Ovary (tissue), 9 donors: ENCODE results near the gene GRID1. TPM values are rescaled to one million over a fixed set of nuclear protein-coding genes. Genes with fewer than 3 reads are reported as not detected.

ENCODE experiments used
- DNase-seq, 5 donors: peaks; one replicate each; pipeline ENCODE4 v3.0.0-alpha.2; 2019 to 2020
- H3K27ac ChIP-seq, 2 donors: fragments of 200-600 bp; one replicate each; pipeline versions ENCODE4 v1.5.1 to v1.8.0; 2019 to 2022
- H3K27me3 ChIP-seq: fragments of 200-600 bp; one replicate; pipeline ENCODE4 v1.8.0; 2022
- H3K36me3 ChIP-seq: fragments of 200-600 bp; sonication (generic); one replicate; pipeline ENCODE4 v1.5.1; 2019
- H3K4me1 ChIP-seq: one replicate; pipeline ENCODE4 v1.8.1; 2013; ENCODE audit warnings: mild to moderate bottlenecking, moderate library complexity; ENCODE audit not compliant: insufficient read depth
- H3K4me3 ChIP-seq: fragments of 200-600 bp; sonication (generic); one replicate; pipeline ENCODE4 v1.5.1; 2017
- H3K9me3 ChIP-seq, 2 donors: fragments of 200-600 bp in 1 of 2; sonication (generic) in 1 of 2; one replicate each; pipeline versions ENCODE4 v1.5.1 to v1.8.1; 2013 to 2019; ENCODE audit warnings: mild to moderate bottlenecking in 1 of 2, moderate library complexity in 1 of 2
- EP300 ChIP-seq: sonication (generic); formaldehyde crosslinking; IDR thresholded peaks from one replicate; pipeline ENCODE4 v1.6.1; 2017; ENCODE audit warnings: antibody characterized with exemption
- POLR2A ChIP-seq: fragments of 450-650 bp; IDR thresholded peaks from one replicate; pipeline ENCODE4 v1.6.1; 2017; ENCODE audit warnings: antibody characterized with exemption, mild to moderate bottlenecking, moderate library complexity
- WGBS, 3 donors: extraction: QIAGEN DNeasy Blood & Tissue Kit in 1 of 3; methylation state at CpG; one replicate each; pipeline versions ENCODE4 v1.1.5 to v1.1.7; 2013 to 2017; 5-methylcytosine and 5-hydroxymethylcytosine counted together
- intact Hi-C, 4 donors: fragments of 100-400 bp; cut with DNase I; formaldehyde crosslinking; loops; one replicate each; pipeline versions ENCODE4 v1.11.0 to v1.15.1; 2022 to 2023
- polyA plus RNA-seq, 2 donors: library from polyadenylated mRNA; stranded (reverse); fragments of 200-250 nt in 1 of 2; fragments of 350-450 nt in 1 of 2; fragmentation: Illumina TruSeq in 1 of 2; extraction: RNeasy Lipid Tissue Mini Kit (QIAGEN cat#74804) in 1 of 2; gene quantifications; one replicate each; pipeline ENCODE4 v1.2.3, GENCODE V29; 2013 to 2014
- total RNA-seq, 7 donors: library from RNA; depleted of rRNA in 2 of 7; stranded (reverse); fragments of >200 nt in 2 of 7; fragmentation: NEBNext Ultra II Directional in 3 of 7; extraction: Animal tissue kit (Norgen Biotek cat#: 25700) in 3 of 7; gene quantifications; one replicate each; pipeline versions ENCODE4 v1.1.0 to v1.2.4, GENCODE V29; 2016 to 2023
- TF ChIP-seq, protein P1 (sequence below), 3 donors: fragments of 450-650 bp in 2 of 3; fragments of 200-600 bp in 1 of 3; IDR thresholded peaks; one replicate each; pipeline versions ENCODE4 v1.5.1 to v1.8.0; 2016 to 2022; ENCODE audit warnings: antibody characterized with exemption in 3 of 3, mild to moderate bottlenecking in 1 of 3
- donor health status: DM: no; HTN: no; CAD: no; lungs with moderate emphysema.
- donor health status: DM: no; HTN: no; CAD: no.
- donor health status: Bipolar disorder and iron deficiency.
- donor health status: DM: yes; HTN: yes; CAD: no.
- donor health status: DM: no; HTN: no; CAD: no.
- donor health status: DM: yes; HTN: yes; CAD: no.

GRID1 gene
- total and polyA plus RNA-seq, 9 donors = 0.57 to 6.2 (median 1.8) TPM

DNA sequence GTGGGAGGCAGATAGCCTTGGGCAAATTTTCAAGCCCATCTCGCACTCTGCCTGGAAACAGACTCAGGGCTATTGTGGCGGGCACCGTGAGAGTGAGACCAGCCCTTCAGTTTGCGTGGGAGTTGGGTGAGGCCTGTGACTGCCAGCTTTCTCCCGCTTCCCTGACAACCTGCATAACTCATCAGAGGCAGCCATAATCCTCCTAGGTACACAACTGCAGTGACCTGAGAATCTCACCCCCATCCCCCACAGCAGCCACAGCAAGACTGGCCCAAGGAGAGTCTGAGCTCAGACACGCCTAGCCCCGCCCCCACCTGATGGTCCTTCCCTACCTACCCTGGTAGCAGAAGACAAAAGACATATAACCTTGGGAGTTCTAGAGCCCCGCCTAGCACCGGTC lies 275.4 kb downstream of the GRID1 start:
- intact Hi-C loops = no loop called here
- Histone ChIP-seq H3K36me3 (no peaks in the 10 kb centered on the region), H3K9me3 (no peaks in the 10 kb centered on the region), H3K4me1 (no peaks in the 10 kb centered on the region), H3K27ac (no peak overlapping the region), H3K4me3 (no peak overlapping the region), H3K27me3 (no peaks in the 10 kb centered on the region)
- DNase-seq = no peak
- WGBS, 3 donors = 57 to 68% (median 61%) methylated on average over 9 of the region's 9 CpGs
- TF ChIP-seq POLR2A (no peak), EP300 (no peak)
- TF ChIP-seq, protein P1, sequence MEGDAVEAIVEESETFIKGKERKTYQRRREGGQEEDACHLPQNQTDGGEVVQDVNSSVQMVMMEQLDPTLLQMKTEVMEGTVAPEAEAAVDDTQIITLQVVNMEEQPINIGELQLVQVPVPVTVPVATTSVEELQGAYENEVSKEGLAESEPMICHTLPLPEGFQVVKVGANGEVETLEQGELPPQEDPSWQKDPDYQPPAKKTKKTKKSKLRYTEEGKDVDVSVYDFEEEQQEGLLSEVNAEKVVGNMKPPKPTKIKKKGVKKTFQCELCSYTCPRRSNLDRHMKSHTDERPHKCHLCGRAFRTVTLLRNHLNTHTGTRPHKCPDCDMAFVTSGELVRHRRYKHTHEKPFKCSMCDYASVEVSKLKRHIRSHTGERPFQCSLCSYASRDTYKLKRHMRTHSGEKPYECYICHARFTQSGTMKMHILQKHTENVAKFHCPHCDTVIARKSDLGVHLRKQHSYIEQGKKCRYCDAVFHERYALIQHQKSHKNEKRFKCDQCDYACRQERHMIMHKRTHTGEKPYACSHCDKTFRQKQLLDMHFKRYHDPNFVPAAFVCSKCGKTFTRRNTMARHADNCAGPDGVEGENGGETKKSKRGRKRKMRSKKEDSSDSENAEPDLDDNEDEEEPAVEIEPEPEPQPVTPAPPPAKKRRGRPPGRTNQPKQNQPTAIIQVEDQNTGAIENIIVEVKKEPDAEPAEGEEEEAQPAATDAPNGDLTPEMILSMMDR (IDR thresholded peaks at IDR 0.05) = no peak

- Histone ChIP-seq H3K4me1 (no peaks in the 10 kb centered on the region), H3K27ac (no peak overlapping the region), H3K36me3 (no peaks in the 10 kb centered on the region), H3K27me3 (no peaks in the 10 kb centered on the region), H3K9me3 (no peaks in the 10 kb centered on the region), H3K4me3 (no peak overlapping the region)
- WGBS, 3 donors = 71 to 90% (median 82%) methylated on average over 3 of the region's 3 CpGs
- TF ChIP-seq, protein P1 (IDR thresholded peaks at IDR 0.05) = no peak
- TF ChIP-seq EP300 (no peak), POLR2A (no peak)
- intact Hi-C loops = no loop called here
- DNase-seq = no peak
Observed at GRCh38 chr10:86090807-86091206, 275.8 kb downstream of the GRID1 start.

DNA sequence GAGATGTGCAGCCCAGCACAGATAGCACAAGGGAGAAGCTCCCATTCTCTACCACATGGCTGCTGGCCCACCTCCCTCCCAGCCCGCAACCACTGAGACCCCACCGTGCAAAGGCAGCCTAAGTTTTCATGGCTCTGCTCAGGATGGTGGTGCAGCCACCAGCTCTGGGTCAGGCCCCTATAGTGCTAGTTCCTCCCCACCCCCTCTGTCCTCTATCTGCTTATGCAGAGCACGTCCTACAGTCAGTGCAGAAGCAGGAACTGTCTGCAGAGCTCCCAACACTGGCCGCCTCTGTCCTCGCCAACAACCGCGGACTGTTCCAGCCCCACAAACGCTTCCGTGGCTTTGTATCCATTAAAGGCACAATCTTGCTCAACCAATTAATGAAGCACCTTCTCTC lies 278.9 kb downstream of the GRID1 start:
- no peak for TF ChIP-seq POLR2A
- no peak for TF ChIP-seq EP300
- TF ChIP-seq, protein P1 (IDR thresholded peaks at IDR 0.05) = no peak
- WGBS, 3 donors = 64 to 71% (median 65%) methylated on average over 9 of the region's 9 CpGs
- intact Hi-C loops = no loop called here

DNA sequence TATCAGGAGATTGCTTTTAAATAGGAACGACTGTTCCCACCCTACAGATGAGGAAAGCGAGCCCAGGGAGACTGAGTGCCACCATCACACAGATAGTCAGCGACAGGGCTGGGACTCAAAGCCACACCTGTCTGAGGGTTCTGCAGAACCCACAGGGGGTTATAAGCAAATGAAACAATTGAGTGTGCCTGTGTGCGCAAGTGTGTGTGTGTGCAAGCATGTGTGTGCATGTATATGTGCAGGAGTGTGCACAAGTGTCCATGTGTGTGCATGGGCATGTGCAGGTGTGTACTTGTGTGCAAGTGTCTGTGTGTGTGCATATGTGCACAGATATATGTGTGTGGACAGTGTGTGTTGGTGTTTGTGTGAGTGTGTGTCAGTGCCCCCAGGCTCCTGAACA lies 280.2 kb downstream of the GRID1 start:
- TF ChIP-seq EP300 (no peak), POLR2A (no peak)
- TF ChIP-seq, protein P1 (IDR thresholded peaks at IDR 0.05) = no peak
- intact Hi-C loops = no loop called here
- WGBS, 3 donors = 90 to 98% (median 91%) methylated on average over 4 of the region's 4 CpGs

More for the DNA sequence above, 278.9 kb downstream of the GRID1 start:
- no peaks in the 10 kb centered on the region for H3K36me3 ChIP-seq
- H3K9me3 ChIP-seq = no peaks in the 10 kb centered on the region
- no peaks in the 10 kb centered on the region for H3K4me1 ChIP-seq
- no peak overlapping the region for H3K4me3 ChIP-seq
- DNase-seq = no peak
- H3K27me3 ChIP-seq = no peaks in the 10 kb centered on the region
- no peak overlapping the region for H3K27ac ChIP-seq

More for the DNA sequence above, 280.2 kb downstream of the GRID1 start:
- Histone ChIP-seq H3K36me3 (no peaks in the 10 kb centered on the region), H3K4me3 (no peak overlapping the region), H3K9me3 (no peaks in the 10 kb centered on the region), H3K27ac (no peak overlapping the region), H3K27me3 (no peaks in the 10 kb centered on the region), H3K4me1 (no peaks in the 10 kb centered on the region)
- no peak for DNase-seq
